C1 segment of cervical spinal cord (tissue), 14 donors: ENCODE results near the gene SEPHS2.

Experiments used
- DNase-seq, 14 donors: peaks; one replicate each; lab custom pipeline; 2025; lab: John Stamatoyannopoulos, UW

SEPHS2 gene

GRCh38 chr16:30430428-30430970 lies 15.2 kb downstream of the SEPHS2 start:
- DNase-seq, result peak in 1 of 14 donors; percentile 53

GRCh38 chr16:30429678-30430427 lies 15.8 kb downstream of the SEPHS2 start, which contains the start of gene DCTPP1:
DCTPP1 (minus strand) TSS chr16:30430030; CDS start chr16:30429980, 50 bp downstream.
- DNase-seq, result peak; percentile 31 to 99 (median 86)

GRCh38 chr16:30429418-30429677 lies 16.3 kb downstream of the SEPHS2 start:
- DNase-seq, result no peak

- no peak for DNase-seq
These were observed 17.6 kb downstream of the SEPHS2 start for GRCh38 chr16:30428055-30428454.

- DNase-seq, result no peak
These were observed 24.7 kb downstream of the SEPHS2 start for GRCh38 chr16:30421010-30421409.

- no peak for DNase-seq
These were observed 27.1 kb downstream of the SEPHS2 start for GRCh38 chr16:30418350-30419181.

- DNase-seq, result peak in 10 of 14 donors; percentile 21 to 86 (median 36)
These were observed 27.9 kb downstream of the SEPHS2 start for GRCh38 chr16:30417529-30418349.

GRCh38 chr16:30416624-30417528 lies 28.8 kb downstream of the SEPHS2 start:
- DNase-seq, result peak in 1 of 14 donors; percentile 12

- DNase-seq, result no peak
These were observed 29.5 kb downstream of the SEPHS2 start for GRCh38 chr16:30416047-30416603.

- no peak for DNase-seq
These were observed 31.5 kb downstream of the SEPHS2 start for GRCh38 chr16:30414159-30414558.

GRCh38 chr16:30413112-30413806 lies 32.4 kb downstream of the SEPHS2 start:
- DNase-seq, result no peak

GRCh38 chr16:30409125-30410060 lies 36.3 kb downstream of the SEPHS2 start:
- DNase-seq, result peak in 13 of 14 donors; percentile 16 to 90 (median 81)

GRCh38 chr16:30407804-30408534 lies 37.7 kb downstream of the SEPHS2 start:
- peak in 1 of 14 donors; percentile 13 for DNase-seq

GRCh38 chr16:30407102-30407803 lies 38.4 kb downstream of the SEPHS2 start, which contains the start of gene ZNF771:
ZNF771 (plus strand) TSS chr16:30407606; CDS start chr16:30408054, 448 bp downstream.
- peak in 13 of 14 donors; percentile 44 to 93 (median 87) for DNase-seq

GRCh38 chr16:30406795-30407101 lies 38.9 kb downstream of the SEPHS2 start:
- DNase-seq, result no peak

- no peak for DNase-seq
These were observed 43.8 kb downstream of the SEPHS2 start for GRCh38 chr16:30401768-30402425.
